Suprapubic skin (tissue), 4 donors: ENCODE measurements around the gene MED15. TPM values are rescaled to one million over a fixed set of nuclear protein-coding genes. Genes with fewer than 3 reads are reported as not detected.
A peak's percentile ranks its signal among the peaks of the same experiment; 100 is the strongest.

Experiments
- DNase-seq, 2 donors: peaks; one replicate each; pipeline ENCODE4 v3.0.0-alpha.2; 2019; ENCODE audit warnings: low spot score in 2 of 2
- H3K27ac ChIP-seq: fragments of 200-600 bp; sonication (generic); one replicate; pipeline ENCODE4 v1.5.1; 2019
- H3K27me3 ChIP-seq: fragments of 200-600 bp; sonication (generic); one replicate; pipeline ENCODE4 v1.5.1; 2019
- H3K36me3 ChIP-seq: fragments of 200-600 bp; sonication (generic); one replicate; pipeline ENCODE4 v1.5.1; 2019
- H3K4me1 ChIP-seq: fragments of 200-600 bp; sonication (generic); one replicate; pipeline ENCODE4 v1.5.1; 2019
- H3K4me3 ChIP-seq: fragments of 200-600 bp; sonication (generic); one replicate; pipeline ENCODE4 v1.5.1; 2019; ENCODE audit warnings: mild to moderate bottlenecking
- H3K9me3 ChIP-seq: fragments of 200-600 bp; sonication (generic); one replicate; pipeline ENCODE4 v1.5.1; 2019
- CTCF ChIP-seq, 2 donors: fragments of 200-600 bp in 1 of 2; fragments of 450-650 bp in 1 of 2; sonication (generic) in 1 of 2; IDR thresholded peaks; one replicate each; pipeline ENCODE4 v1.5.1; 2016 to 2019; ENCODE audit warnings: antibody characterized with exemption in 2 of 2, mild to moderate bottlenecking in 1 of 2, moderate library complexity in 1 of 2
- EP300 ChIP-seq: sonication (generic); formaldehyde crosslinking; IDR thresholded peaks from one replicate; pipeline ENCODE4 v1.6.1; 2017; ENCODE audit warnings: antibody characterized with exemption
- POLR2A ChIP-seq, 2 donors: fragments of 450-650 bp; IDR thresholded peaks; one replicate each; pipeline ENCODE4 v1.6.1; 2017; ENCODE audit warnings: antibody characterized with exemption in 2 of 2, mild to moderate bottlenecking in 2 of 2, moderate library complexity in 2 of 2
- POLR2AphosphoS5 ChIP-seq, 3 donors: sonication (generic); formaldehyde crosslinking; IDR thresholded peaks; one replicate each; pipeline ENCODE4 v1.6.1; 2017; ENCODE audit warnings: antibody characterized with exemption in 3 of 3
- WGBS: methylation state at CpG from one replicate; pipeline ENCODE4 v1.1.5; 2018; 5-methylcytosine and 5-hydroxymethylcytosine counted together
- total RNA-seq, 4 donors: library from RNA; depleted of rRNA; stranded (reverse); fragments of >200 nt; gene quantifications; one replicate each; pipeline ENCODE4 v1.1.0, GENCODE V29; 2016

MED15 gene
- total RNA-seq, 4 donors from 2014 or later = 59.8 to 163 (median 70.8) TPM

- peaks cover 66% of the 10 kb centered on the region for H3K4me1 ChIP-seq
- 77% methylated on average over 8 of the region's 15 CpGs for WGBS
- peak; percentile 86 to 90 for DNase-seq
- no peak for TF ChIP-seq CTCF (IDR thresholded peaks at IDR 0.05)
- peak in 2 of 3 donors; percentile 22 to 69 for TF ChIP-seq POLR2AphosphoS5 (IDR thresholded peaks at IDR 0.05)
- peak overlapping the region; percentile 87 for H3K27ac ChIP-seq
- H3K27me3 ChIP-seq = no peaks in the 10 kb centered on the region
- H3K4me3 ChIP-seq = no peak overlapping the region
- no peaks in the 10 kb centered on the region for H3K9me3 ChIP-seq
- peaks cover 56% of the 10 kb centered on the region for H3K36me3 ChIP-seq
Observed at GRCh38 chr22:20552443-20553401, 45.3 kb downstream of the MED15 start.

- H3K27me3 ChIP-seq = no peaks in the 10 kb centered on the region
- no peak for DNase-seq
- H3K27ac ChIP-seq = no peak overlapping the region
- TF ChIP-seq CTCF (IDR thresholded peaks at IDR 0.05) (no peak), POLR2AphosphoS5 (IDR thresholded peaks at IDR 0.05) (no peak), POLR2A (IDR thresholded peaks at IDR 0.05) (no peak), EP300 (no peak)
- H3K4me3 ChIP-seq = no peak overlapping the region
- H3K9me3 ChIP-seq = no peaks in the 10 kb centered on the region
- 83% methylated on average over 2 of the region's 8 CpGs for WGBS
- H3K4me1 ChIP-seq = peaks cover 57% of the 10 kb centered on the region
- peaks cover 69% of the 10 kb centered on the region for H3K36me3 ChIP-seq
Observed at GRCh38 chr22:20553947-20554741, 46.7 kb downstream of the MED15 start.

GRCh38 chr22:20554824-20555223 is 47.4 kb downstream of the MED15 start:
- 95% methylated on average over 10 of the region's 14 CpGs for WGBS
- no peak for DNase-seq
- TF ChIP-seq EP300 = no peak
- no peak for TF ChIP-seq POLR2AphosphoS5 (IDR thresholded peaks at IDR 0.05)
- no peak for TF ChIP-seq POLR2A (IDR thresholded peaks at IDR 0.05)
- no peak for TF ChIP-seq CTCF (IDR thresholded peaks at IDR 0.05)
- Histone ChIP-seq H3K4me3 (no peak overlapping the region), H3K4me1 (peaks cover 51% of the 10 kb centered on the region), H3K36me3 (peaks cover 76% of the 10 kb centered on the region), H3K27me3 (no peaks in the 10 kb centered on the region), H3K9me3 (no peaks in the 10 kb centered on the region), H3K27ac (no peak overlapping the region)

GRCh38 chr22:20558534-20558933 is 51.1 kb downstream of the MED15 start:
- no peaks in the 10 kb centered on the region for H3K27me3 ChIP-seq
- peaks cover 85% of the 10 kb centered on the region for H3K36me3 ChIP-seq
- peaks cover 16% of the 10 kb centered on the region for H3K4me1 ChIP-seq
- TF ChIP-seq POLR2A (IDR thresholded peaks at IDR 0.05) (no peak), CTCF (IDR thresholded peaks at IDR 0.05) (no peak), EP300 (no peak), POLR2AphosphoS5 (IDR thresholded peaks at IDR 0.05) (no peak)
- H3K4me3 ChIP-seq = no peak overlapping the region
- DNase-seq = peak in 1 of 2 donors; percentile 21
- H3K9me3 ChIP-seq = no peaks in the 10 kb centered on the region
- 95% methylated on average over 2 of the region's 2 CpGs for WGBS
- no peak overlapping the region for H3K27ac ChIP-seq
